ENCODE data around the gene CFB. TPM values are rescaled to one million over a fixed set of nuclear protein-coding genes. Genes with fewer than 3 reads are reported as not detected.

Gene CFB
- total RNA-seq, 1 experiment from 2014 or later, result 1.4 TPM

DNA sequence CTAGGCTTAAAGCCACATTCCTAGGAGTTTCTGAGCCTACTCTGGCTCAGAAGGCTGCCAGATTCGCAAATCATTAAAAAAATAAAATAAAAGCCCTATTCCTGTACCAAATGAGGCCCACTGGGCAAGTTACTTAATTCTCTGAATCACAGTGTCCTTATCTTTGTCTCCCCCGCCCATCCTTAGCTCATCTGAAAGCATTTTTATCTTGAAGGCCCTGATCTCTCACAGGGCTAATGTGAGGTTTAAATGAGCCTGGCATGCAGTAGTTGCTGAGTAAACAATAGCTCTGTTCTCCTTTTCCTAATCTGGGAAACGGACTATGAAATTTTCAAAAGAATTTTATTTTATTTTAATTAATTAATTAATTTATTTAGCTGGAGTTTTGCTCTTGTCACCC, 41.9 kb upstream of the CFB start:
- no peak overlapping the region for H3K27ac Mint-ChIP-seq
- no peaks in the 10 kb centered on the region for H3K36me3 Mint-ChIP-seq
- DNase-seq (ENCODE audit: low spot score) (no peak), ATAC-seq (no peak)
- H3K4me1 Mint-ChIP-seq, result peaks cover 20% of the 10 kb centered on the region
- peaks cover 5% of the 10 kb centered on the region for H3K27me3 Mint-ChIP-seq (ENCODE audit: low read depth)
- ChIA-PET POLR2A (no interaction called here), CTCF (no interaction called here)
- H3K9me3 Mint-ChIP-seq, result no peaks in the 10 kb centered on the region
- TF ChIP-seq, protein P1, sequence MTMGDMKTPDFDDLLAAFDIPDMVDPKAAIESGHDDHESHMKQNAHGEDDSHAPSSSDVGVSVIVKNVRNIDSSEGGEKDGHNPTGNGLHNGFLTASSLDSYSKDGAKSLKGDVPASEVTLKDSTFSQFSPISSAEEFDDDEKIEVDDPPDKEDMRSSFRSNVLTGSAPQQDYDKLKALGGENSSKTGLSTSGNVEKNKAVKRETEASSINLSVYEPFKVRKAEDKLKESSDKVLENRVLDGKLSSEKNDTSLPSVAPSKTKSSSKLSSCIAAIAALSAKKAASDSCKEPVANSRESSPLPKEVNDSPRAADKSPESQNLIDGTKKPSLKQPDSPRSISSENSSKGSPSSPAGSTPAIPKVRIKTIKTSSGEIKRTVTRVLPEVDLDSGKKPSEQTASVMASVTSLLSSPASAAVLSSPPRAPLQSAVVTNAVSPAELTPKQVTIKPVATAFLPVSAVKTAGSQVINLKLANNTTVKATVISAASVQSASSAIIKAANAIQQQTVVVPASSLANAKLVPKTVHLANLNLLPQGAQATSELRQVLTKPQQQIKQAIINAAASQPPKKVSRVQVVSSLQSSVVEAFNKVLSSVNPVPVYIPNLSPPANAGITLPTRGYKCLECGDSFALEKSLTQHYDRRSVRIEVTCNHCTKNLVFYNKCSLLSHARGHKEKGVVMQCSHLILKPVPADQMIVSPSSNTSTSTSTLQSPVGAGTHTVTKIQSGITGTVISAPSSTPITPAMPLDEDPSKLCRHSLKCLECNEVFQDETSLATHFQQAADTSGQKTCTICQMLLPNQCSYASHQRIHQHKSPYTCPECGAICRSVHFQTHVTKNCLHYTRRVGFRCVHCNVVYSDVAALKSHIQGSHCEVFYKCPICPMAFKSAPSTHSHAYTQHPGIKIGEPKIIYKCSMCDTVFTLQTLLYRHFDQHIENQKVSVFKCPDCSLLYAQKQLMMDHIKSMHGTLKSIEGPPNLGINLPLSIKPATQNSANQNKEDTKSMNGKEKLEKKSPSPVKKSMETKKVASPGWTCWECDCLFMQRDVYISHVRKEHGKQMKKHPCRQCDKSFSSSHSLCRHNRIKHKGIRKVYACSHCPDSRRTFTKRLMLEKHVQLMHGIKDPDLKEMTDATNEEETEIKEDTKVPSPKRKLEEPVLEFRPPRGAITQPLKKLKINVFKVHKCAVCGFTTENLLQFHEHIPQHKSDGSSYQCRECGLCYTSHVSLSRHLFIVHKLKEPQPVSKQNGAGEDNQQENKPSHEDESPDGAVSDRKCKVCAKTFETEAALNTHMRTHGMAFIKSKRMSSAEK (CRISPR knock-in tag; IDR thresholded peaks at IDR 0.05; ENCODE audit: borderline replicate concordance), result no peak
- TF ChIP-seq, protein P2, sequence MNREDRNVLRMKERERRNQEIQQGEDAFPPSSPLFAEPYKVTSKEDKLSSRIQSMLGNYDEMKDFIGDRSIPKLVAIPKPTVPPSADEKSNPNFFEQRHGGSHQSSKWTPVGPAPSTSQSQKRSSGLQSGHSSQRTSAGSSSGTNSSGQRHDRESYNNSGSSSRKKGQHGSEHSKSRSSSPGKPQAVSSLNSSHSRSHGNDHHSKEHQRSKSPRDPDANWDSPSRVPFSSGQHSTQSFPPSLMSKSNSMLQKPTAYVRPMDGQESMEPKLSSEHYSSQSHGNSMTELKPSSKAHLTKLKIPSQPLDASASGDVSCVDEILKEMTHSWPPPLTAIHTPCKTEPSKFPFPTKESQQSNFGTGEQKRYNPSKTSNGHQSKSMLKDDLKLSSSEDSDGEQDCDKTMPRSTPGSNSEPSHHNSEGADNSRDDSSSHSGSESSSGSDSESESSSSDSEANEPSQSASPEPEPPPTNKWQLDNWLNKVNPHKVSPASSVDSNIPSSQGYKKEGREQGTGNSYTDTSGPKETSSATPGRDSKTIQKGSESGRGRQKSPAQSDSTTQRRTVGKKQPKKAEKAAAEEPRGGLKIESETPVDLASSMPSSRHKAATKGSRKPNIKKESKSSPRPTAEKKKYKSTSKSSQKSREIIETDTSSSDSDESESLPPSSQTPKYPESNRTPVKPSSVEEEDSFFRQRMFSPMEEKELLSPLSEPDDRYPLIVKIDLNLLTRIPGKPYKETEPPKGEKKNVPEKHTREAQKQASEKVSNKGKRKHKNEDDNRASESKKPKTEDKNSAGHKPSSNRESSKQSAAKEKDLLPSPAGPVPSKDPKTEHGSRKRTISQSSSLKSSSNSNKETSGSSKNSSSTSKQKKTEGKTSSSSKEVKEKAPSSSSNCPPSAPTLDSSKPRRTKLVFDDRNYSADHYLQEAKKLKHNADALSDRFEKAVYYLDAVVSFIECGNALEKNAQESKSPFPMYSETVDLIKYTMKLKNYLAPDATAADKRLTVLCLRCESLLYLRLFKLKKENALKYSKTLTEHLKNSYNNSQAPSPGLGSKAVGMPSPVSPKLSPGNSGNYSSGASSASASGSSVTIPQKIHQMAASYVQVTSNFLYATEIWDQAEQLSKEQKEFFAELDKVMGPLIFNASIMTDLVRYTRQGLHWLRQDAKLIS (CRISPR knock-in tag; IDR thresholded peaks at IDR 0.05; ENCODE audit: borderline replicate concordance), result no peak
- TF ChIP-seq RORB (CRISPR knock-in tag; IDR thresholded peaks at IDR 0.05) (no peak), ZNF416 (CRISPR knock-in tag; IDR thresholded peaks at IDR 0.05) (no peak), CREB1 (CRISPR knock-in tag; IDR thresholded peaks at IDR 0.05) (no peak), SMAD3 (CRISPR knock-in tag; IDR thresholded peaks at IDR 0.05; ENCODE audit: borderline replicate concordance) (no peak), GABPB1 (CRISPR knock-in tag; IDR thresholded peaks at IDR 0.05) (no peak), ESRRA (CRISPR knock-in tag; IDR thresholded peaks at IDR 0.05; ENCODE audit: borderline replicate concordance) (no peak), JUN (CRISPR knock-in tag; IDR thresholded peaks at IDR 0.05) (no peak), FOXP1 (CRISPR knock-in tag; IDR thresholded peaks at IDR 0.05; ENCODE audit: borderline replicate concordance) (no peak), ZNF671 (CRISPR knock-in tag; IDR thresholded peaks at IDR 0.05) (no peak), TEAD1 (CRISPR knock-in tag; IDR thresholded peaks at IDR 0.05) (no peak)
- TF ChIP-seq, protein P3, sequence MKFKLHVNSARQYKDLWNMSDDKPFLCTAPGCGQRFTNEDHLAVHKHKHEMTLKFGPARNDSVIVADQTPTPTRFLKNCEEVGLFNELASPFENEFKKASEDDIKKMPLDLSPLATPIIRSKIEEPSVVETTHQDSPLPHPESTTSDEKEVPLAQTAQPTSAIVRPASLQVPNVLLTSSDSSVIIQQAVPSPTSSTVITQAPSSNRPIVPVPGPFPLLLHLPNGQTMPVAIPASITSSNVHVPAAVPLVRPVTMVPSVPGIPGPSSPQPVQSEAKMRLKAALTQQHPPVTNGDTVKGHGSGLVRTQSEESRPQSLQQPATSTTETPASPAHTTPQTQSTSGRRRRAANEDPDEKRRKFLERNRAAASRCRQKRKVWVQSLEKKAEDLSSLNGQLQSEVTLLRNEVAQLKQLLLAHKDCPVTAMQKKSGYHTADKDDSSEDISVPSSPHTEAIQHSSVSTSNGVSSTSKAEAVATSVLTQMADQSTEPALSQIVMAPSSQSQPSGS (CRISPR knock-in tag; IDR thresholded peaks at IDR 0.05; ENCODE audit: borderline replicate concordance, low read depth), result no peak
- no peak overlapping the region for H3K4me3 Mint-ChIP-seq

DNA sequence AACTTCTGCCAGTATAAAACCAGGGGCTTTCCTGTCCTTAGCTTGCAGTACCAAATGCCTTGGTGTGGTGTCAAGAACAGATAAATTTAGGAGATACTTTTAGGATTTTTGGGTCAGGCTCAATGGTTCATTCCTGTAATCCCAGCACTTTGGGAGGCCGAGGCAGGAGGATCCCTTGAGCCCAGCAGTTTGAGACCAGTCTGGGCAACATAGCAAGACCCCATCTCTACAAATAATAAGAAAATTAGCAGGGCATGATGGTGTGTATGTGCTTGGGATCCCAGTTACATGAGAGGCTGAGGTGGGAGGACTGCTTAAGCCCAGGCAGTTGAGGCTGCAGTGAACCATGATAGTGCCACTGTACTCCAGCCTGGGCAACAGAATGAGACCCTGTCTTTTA, 40.9 kb upstream of the CFB start:
- ChIA-PET POLR2A (interaction anchor here (1.2 kb wide), 1 partner anchor 67 kb away, joined by 3 read pairs; the partner anchor contains the start of gene DXO), CTCF (interaction anchor here (1.8 kb wide), 1 partner anchor 18 kb away, joined by 9 read pairs; no protein-coding TSS in a partner anchor)
- H3K4me1 Mint-ChIP-seq, result peaks cover 14% of the 10 kb centered on the region
- no peak for ATAC-seq
- peaks cover 5% of the 10 kb centered on the region for H3K27me3 Mint-ChIP-seq (ENCODE audit: low read depth)
- no peaks in the 10 kb centered on the region for H3K36me3 Mint-ChIP-seq
- no peak overlapping the region for H3K27ac Mint-ChIP-seq
- no peak overlapping the region for H3K4me3 Mint-ChIP-seq
- DNase-seq (ENCODE audit: low spot score), result no peak
- H3K9me3 Mint-ChIP-seq, result no peaks in the 10 kb centered on the region
- no peak for TF ChIP-seq ZNF263 (CRISPR knock-in tag; IDR thresholded peaks at IDR 0.05; ENCODE audit: low read depth)
- TF ChIP-seq IRF2 (CRISPR knock-in tag; IDR thresholded peaks at IDR 0.05; ENCODE audit: borderline replicate concordance, low read depth), result no peak
- no peak for TF ChIP-seq GABPB1 (CRISPR knock-in tag; IDR thresholded peaks at IDR 0.05)
- TF ChIP-seq CBFB (CRISPR knock-in tag; IDR thresholded peaks at IDR 0.05; ENCODE audit: low read depth), result no peak
- TF ChIP-seq, protein P4, sequence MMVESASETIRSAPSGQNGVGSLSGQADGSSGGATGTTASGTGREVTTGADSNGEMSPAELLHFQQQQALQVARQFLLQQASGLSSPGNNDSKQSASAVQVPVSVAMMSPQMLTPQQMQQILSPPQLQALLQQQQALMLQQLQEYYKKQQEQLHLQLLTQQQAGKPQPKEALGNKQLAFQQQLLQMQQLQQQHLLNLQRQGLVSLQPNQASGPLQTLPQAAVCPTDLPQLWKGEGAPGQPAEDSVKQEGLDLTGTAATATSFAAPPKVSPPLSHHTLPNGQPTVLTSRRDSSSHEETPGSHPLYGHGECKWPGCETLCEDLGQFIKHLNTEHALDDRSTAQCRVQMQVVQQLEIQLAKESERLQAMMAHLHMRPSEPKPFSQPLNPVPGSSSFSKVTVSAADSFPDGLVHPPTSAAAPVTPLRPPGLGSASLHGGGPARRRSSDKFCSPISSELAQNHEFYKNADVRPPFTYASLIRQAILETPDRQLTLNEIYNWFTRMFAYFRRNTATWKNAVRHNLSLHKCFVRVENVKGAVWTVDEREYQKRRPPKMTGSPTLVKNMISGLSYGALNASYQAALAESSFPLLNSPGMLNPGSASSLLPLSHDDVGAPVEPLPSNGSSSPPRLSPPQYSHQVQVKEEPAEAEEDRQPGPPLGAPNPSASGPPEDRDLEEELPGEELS (CRISPR knock-in tag; IDR thresholded peaks at IDR 0.05), result no peak
- TF ChIP-seq ZNF317 (CRISPR knock-in tag; IDR thresholded peaks at IDR 0.05; ENCODE audit: borderline replicate concordance, low read depth), result no peak
- TF ChIP-seq ERG (CRISPR knock-in tag; IDR thresholded peaks at IDR 0.05), result no peak
- TF ChIP-seq FOXK1 (CRISPR knock-in tag; IDR thresholded peaks at IDR 0.05), result no peak
- TF ChIP-seq TEAD4 (CRISPR knock-in tag; IDR thresholded peaks at IDR 0.05), result no peak
- no peak for TF ChIP-seq ZBTB21 (CRISPR knock-in tag; IDR thresholded peaks at IDR 0.05; ENCODE audit: borderline replicate concordance)
- TF ChIP-seq, protein P5, sequence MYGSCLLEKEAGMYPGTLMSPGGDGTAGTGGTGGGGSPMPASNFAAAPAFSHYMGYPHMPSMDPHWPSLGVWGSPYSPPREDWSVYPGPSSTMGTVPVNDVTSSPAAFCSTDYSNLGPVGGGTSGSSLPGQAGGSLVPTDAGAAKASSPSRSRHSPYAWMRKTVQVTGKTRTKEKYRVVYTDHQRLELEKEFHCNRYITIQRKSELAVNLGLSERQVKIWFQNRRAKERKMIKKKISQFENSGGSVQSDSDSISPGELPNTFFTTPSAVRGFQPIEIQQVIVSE (CRISPR knock-in tag; IDR thresholded peaks at IDR 0.05; ENCODE audit: borderline replicate concordance), result no peak
